Measurements from ENCODE around the gene METTL16.

Gene METTL16

DNA sequence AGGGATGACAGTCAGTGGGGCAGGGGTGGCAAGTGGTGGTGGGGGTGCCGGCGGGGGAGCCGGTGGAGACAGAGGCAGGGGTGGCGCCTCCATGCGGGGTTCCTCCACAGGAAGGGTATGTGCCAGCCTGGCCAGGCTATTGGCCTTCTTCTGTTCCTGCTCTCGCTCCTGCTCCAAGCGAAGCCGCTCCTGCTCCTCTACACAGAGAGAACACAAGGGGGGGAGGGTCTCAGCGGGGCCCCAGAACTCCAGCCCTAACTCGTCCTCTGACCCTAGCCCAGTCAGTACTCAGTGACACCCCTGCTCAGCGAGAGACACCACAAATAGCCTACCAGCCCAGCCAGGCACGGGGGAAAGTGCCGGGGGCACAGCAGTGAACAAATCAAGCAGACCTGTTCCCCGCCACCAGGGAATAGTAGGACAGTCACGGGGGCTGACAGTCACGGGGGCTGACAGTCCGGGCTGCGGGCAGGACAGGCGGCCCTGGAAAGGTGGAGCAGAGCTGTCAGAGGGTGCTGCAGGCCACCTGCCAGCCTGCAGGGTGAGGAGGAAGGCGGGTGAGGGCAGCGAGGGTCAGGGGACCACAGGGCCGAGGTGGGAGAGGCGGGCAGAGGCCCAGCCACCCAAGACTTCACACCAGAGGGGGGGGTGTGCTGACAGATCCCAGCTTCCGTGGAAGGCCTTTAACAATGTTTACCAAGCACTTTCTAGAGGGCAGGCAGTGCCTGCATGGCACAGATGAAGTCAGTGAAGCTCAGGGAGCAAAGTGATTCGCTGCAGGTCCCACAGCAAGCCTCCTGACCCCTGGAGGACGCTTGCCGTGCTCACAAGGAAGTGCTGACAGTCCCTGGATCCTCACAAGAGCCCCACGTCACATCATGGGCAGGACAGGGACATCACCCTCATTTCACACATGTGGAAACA lies 116.2 kb downstream of the METTL16 start:
- no peak for DNase-seq (ENCODE audit: low read depth)

DNA sequence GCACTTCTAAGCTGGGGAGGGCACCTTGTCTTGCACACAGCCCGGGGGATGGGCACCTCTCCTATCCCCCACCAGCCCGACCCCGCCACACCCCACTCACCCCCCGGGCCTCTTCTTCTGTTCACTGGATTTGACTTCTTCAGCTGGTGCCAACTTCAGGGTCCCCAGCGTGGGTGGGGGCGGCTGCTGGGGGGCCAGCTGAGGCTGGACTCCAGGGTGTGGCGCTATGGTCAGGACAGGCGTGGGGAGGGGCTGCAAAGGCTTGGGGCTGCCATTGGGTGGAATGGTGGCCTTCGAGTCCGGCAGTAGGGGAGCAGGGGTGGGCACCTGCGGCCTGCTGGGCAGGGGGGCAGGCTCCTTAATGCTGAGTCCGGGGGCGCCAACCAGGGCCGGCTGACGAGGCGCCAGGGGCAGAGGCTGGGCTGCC lies 116.9 kb downstream of the METTL16 start:
- DNase-seq (ENCODE audit: low read depth): no peak

DNA sequence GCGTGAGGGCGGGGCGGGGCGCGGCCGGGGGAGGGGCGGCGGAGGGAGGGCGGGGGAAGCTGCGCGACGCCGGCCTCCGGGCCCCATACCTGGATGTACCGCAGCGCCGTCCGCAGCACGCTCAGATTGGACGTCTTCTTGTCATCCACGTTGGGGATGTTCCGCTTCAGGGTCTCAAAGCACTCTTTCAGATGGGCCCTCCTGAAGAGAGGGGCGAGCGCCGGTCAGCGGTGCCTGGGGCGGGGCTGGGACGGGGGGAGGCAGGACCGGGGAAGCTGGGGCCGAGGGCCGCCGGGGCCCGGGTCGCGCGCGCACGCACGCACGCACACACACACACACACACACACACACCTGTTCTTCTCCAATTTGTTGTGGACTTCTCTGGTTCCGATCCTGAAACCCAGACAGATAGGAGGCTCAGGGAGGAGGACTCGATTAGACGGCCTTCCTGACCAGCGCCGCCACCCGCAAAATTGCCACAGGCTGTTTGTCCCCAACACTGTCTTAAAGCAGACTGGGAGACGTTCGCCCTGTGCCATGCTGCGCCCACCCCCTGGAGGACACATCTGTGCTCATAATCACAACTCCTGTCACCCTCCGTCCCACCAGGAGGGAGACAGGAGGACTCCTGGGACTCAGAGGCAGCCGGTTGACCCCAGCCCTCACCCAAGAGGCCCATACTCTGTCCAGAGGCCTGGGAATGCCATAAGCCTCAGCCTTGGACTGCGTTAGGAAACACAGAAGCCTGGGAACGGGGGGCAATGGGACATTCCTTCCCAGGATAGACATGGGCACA lies 117.5 kb downstream of the METTL16 start:
- DNase-seq (ENCODE audit: low read depth): no peak

DNA sequence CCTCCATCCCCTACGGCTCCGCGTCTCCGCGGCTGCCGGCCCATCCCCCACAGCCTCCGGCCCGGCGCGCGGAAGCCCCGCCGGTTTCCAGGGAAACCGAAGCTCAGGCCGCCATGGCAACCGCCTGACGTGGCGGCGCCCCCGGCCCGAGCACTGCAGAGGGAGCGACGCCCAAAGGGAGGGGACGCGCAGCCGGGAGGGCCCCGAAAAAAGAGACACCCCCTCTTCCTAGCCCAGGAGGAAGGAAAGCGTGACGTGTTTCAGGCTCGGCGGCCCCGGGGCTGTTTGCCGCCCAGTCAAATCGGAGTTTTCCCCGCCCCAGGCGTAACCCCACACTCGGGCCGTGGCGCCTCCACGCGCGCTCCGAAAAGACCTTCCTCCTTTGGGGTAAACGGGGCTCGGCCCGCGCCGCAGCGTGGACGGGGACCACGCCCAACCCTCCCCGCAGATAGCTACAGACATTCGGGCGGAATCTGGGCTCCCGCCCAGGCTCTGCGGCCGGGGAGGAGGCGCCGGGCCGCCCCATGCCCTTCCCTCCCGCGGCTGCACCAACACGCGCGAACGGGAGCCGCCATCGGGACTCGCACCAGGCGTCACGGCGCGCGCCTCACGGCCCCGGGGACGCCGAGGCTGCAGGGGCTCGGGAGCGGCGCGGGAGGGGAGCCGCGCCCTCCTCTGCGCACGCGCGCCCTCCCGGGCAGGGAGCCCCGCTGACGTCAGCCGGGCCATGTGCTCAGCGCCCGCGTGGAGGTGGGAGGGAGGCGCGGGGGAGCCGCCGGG lies 118.3 kb downstream of the METTL16 start:
- peak; percentile 69 for DNase-seq (ENCODE audit: low read depth)

DNA sequence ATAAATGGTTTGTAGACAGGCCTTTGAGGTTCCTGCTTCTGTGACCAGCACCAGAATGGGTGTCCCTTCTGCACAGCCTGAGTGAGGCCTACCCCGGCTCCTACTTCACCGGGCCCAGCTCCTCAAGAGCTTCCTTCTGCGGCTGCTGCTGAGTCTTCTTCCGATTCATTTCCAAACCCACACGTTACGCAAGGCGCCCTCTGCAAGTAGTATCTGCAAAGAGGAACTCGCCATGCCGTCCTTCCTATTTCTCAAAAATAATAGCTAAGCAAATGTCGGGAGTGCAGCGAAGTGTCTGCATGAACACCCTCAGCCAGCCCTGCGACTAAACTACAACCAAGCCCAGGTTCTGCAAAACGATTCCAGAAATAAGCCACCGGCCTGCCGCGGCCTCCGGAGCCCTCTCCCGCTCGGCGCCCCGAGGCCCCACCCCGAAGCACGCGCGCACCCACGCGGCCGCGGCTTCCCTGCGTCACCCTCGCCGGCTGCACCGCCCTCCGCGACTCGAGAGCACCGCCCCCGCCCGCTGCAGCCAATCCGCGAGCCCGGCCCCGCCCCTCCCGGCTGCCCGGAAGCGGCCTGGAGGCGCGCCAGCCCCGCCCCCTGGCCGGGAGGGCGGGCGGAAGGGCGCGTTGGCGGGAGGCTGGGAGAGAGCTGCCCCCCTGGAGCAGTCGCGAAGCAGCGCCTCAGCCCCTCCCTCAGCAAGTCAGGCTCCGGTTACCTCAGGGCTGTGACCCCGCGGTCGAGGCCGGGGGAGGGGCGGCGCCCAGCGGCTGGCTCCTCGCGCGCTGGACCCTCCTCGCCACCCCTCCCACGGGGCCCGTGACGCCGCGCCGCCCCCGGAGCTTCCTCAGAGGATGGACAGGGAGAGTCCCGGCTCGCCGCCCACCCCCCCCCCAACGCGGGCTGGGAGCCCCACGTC lies 119.2 kb downstream of the METTL16 start:
- DNase-seq (ENCODE audit: low read depth): peak; percentile 92

DNA sequence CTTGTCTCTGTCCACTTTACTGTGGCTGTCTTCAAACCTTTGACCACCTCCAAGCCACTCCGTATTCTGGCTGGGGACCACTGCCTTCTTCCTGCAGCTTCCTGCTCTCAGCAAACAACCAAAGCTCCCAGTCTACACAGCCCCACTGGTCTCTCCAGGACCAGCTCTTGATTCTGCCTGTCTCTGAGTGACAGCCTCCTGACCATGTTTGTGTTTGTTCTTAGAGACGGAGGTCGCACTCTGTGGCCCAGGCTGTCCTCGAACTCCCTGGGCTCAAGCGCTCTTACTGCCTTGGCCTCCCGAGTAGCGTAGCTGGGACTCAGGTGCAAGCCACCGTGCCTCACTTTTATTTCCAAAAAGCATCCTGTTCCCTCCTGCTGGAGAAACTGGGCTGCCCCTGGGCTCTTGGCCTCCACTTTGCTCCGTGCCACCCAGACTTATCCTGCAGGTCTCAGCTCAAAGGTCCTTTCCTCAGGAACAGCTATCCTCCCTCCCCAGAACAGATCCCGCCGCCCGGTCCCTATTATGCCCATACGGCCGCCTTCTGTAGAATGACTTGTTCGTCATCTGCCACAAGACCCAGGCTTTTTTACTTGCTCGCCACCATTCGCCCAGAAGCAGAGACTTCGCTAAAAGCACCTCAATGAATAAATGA lies 120.0 kb downstream of the METTL16 start:
- no peak for DNase-seq (ENCODE audit: low read depth)

DNA sequence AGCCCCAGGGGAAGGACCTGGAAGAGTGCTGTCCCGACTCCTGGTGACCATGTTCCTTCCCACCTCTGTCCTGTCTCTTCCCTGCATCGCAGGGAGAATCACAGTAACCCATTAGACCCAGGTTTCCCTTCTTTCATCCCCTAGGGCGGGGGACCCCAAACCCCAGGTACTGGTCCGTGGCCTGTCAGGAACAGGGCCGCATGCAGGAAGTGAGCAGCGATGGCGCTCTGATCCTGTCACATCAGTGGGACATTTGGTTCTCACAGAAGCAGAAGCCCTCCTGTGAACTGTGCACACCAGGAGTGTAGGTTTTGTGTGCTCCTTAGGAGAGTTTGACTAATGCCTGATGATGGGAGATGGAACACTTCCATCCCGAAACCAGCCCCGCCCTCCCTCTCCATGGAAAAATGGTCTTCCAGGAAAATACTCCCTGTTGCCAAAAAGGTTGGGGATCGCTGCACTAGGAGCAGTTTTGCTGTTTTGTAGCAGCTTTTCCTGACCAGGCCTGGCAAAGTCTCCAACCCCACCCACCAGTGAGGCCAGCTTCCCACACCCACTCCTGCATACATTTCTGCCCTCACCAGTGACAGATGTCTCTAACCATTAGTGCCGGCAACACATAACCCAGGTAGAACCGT lies 121.4 kb downstream of the METTL16 start:
- no peak for DNase-seq (ENCODE audit: low read depth)

DNA sequence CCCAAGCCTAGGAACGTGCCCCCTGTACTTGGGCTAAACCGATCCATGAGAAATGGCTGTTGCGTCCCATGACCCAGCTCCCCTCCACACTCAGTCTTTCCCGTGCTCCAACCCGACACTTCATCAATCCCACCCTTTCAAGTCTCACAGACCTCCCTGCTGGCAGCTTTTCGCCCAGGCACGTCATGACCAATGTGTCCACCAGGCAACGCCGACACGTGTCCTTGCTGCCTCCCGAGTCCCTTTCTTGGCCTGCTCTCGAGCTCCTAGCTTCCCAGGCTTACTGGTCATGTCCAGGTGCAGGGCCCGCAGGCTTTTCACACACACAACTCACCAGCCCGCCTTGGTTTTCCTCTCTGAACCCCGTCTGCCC lies 123.0 kb downstream of the METTL16 start:
- DNase-seq (ENCODE audit: low read depth): no peak

DNA sequence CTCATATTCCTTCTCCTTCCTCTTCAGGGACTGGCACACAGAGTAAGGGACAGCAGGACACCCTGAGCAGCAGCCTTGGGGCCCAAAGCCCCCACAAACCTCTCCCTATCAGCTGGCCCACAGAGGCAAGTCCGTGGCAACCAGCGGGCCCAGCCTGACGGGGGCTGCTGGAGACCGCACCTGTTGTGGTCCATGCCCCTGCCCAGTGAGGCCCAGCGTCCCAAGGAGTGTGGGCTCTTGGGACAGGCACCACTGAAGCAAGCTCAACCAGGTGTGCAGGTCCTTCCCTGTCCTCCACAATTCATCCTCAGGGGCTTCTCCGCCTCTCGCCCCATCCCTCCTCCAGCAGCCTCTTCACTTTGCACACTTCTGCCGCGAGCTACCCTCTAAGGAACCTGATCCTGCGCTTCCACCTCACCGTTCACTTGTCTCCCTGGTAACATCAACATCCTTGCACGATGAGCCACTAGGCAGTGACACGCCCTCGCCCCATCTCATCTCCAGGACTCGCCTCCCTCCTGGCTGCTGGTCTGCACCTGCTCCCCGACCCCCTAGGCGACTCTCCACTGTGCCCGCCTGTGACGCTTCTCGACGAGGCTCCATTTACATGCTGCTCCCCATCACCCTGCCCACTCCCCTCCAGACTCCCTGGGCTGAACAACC lies 123.5 kb downstream of the METTL16 start:
- no peak for DNase-seq (ENCODE audit: low read depth)

DNA sequence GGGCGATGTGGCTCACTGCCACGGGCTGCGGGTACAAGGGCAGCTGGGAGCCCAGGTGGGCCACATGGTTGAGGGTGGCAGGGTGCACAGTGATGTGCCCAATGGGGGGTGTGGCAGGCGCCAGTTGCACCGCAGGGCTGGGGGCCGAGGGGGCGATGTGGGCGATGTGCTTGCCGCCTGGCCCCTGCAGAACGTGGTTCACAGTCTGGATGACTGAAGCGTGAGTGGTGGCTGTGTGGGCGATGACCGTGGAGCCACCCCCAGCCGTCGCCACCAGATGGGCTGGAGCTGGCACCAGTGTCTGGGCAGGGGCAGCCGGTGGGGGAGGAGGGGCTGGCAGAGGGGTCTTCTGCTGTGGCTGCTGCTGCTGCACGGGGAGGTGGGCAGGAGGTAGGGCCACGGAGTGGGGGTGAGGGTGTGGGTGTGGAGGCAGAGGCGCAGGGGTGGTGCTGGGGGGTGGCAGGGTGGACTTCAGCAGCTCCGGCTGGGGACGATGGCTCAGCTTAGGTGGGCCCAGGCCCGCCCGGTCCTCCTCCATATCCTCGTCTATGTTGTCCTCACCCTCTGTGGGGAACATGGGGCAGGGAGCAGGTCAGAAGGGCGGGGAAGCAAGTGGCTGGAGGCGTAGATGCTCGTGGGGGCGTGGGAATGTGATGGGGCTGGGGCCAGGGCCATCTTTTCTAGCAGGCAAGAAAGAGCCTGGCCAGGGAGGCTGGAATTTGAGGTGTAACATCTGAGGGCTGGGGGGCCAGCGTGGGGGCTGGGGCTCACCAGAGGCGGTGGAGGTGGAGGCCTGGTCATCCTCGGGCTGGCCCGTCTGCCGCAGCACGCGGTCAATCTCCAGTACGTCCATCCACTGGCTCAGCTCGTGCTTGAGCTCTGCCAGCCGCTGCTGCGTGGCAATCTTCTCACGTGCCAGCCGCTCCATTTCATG lies 124.3 kb downstream of the METTL16 start:
- no peak for DNase-seq (ENCODE audit: low read depth)

DNA sequence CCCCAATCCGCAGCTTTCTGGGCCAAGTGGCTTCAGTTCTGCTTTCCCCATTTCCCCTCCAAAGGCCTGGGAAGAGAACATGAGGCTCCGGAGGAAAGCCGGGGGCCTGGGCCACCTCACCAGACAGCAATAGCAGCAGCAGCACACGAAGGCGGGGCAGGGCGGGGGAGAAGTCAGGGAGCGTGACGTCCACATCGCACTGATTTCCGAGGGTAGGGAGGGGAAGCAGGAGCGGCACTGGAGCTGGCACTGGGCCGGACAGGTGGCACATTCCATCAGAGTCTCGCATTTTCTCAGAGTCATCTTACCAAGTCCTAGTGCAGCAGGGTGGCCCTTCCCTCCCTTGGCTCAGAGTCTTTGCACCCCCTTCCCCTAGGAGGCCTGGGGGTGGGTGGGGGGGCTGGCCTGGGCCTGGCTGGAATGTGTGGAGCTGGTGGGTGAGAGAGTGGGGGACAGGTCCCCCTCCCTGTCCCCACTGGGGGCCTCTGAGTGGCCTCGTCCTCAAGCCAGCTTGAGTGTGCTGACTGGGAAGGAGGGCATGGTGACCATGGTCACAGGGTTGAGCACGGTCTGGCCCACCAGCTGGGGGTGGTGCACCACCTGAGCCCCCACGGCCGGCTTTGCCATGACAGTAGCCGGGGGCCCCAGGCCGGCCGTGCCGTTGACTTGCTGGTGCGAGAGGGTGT lies 125.1 kb downstream of the METTL16 start:
- DNase-seq (ENCODE audit: low read depth): no peak

DNA sequence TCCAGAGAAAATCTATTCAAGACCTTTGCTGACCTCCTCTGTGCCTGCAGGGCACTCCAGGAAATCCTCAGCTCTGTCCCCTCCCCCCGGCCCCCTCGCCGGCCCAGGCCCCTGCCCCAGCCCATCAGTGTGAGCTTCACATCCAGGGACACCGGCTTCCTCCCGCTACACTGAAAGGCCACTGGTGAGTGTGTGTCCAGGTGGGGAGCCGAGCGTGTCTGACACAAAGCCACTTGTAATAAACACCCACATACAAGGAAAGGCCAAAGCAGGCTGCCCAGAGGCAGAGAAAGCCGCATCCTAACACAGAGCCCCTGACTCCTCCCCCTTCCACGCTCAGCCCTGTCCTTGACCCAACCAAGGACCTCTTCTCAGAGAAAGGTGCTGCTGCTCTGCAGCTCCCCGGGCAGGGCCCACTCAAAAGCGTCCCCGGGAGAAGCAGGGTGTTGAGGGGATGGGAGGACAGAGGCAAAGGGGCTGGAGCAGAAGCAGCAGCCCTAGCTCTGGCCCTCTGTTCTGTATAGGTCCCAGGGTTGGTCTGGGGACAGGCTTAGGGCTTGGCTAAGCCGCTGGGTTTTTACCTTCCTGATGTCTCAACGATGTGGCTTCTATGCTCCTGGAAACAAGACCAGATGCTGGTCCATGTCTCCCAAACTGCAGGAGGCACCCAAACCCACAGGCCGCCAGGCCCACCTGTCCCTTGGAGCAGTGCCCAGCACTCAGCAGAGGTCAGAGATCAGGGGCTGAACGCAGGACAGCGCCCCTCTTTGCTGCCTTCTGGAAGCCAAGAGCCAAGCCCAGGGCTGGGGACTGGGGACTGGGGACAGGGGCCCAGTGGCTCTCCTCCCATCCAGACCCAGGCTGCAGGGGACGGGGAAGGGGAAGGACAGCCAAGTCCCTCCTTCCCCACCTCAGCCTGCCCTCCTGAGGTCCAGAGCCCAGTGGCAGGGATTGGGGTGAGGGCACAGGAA lies 126.2 kb downstream of the METTL16 start:
- no peak for DNase-seq (ENCODE audit: low read depth)

DNA sequence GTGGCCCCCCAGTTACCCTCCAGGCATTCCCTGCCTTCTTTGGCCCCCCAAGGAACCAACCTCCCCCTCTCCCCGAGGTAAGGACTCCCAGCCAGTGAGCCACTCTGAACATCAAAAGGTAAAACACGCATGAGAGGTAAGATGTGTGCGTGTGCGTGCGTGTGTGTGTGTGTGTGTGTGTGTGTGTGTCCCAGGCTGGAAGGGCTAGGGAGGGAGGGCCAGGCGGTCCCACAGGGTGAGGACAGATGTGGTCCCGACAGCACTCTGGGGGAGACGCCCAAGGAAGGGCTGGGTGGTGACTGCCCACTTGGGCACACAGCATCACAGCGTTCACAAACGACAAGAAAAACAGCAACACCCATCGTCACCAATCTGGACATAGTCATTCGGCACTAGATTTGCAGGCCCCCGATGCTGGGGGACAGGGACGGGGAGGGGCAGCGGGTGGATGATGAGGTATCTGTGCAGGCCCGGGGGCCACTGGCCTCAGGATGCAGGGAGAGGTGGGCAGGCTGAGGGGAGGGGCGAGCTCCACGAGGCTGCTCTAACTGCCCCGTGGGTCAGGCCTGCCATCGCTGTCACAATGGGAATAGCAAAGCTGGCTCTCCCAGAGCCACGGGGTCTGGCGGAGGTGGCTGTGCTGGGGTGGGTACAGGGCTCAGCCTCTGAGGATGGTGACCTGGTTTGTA lies 127.1 kb downstream of the METTL16 start:
- no peak for DNase-seq (ENCODE audit: low read depth)

DNA sequence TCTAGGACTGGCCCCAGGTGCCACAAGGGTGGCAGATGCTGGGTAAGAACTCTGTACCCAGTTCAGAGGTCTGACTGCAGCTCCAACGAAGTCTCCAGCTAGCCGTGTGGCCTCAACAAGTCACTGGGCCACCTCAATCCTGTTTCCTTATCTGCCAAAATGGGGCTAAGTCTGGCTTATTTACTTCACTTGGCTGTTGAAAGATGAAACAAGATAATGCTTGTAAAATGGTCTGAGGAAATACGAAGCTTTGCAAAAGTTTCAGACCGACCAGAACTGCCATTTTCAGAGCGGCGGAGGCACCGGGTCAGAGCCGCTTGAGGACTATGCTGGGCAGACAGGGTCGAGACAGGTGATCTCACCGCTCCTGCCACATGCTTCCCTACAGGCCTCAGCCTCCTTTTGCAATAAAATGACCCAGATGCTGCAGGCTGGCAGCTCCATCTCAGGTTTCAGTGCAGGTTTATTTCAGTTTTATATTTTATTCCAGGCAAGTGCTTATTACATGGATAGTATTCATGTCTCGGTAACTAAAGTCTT lies 128.0 kb downstream of the METTL16 start:
- no peak for DNase-seq (ENCODE audit: low read depth)

DNA sequence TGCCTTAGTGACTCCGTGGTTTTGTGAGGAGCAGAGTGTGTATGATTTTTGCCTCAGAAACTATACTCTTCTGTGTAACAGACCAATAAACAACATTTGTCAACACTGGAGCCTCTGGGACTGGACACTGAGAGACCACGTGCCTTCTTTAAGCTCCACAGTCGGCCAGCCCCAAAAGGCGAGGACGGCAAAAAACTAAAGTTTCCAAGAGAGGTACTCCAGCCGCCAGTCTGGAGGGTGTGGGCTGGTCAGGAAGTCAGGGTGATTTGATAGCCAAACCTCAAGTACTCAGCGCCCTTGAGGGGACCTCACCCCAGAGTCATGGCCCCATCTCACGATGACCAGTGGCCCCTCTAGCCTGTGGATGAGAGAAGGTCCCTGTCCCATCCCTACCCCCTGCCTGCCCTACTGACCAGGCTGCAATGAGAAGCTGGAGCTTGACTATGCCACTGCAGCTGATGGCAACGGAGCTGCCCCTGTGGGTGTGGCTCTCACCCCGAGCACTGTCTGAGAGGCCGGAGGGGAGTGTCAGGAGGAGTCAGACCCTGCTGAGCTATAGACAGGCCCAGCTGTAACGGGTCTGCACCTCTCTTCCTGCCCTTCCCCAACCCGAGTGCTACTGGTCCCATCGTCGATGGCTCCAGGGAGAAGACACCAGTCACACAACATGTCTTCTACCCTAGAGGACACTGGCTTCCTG lies 130.6 kb downstream of the METTL16 start:
- no peak for DNase-seq (ENCODE audit: low read depth)

All from amniotic epithelial cell (primary cell).